GM23338 (cell line): ENCODE data around the gene IQSEC2. TPM values are rescaled to one million over a fixed set of nuclear protein-coding genes. Genes with fewer than 3 reads are reported as not detected.

Experiments used
- ATAC-seq: fragments of 200-7000 bp; cut with Tn5 transposase; 3 replicates; pipeline ENCODE4 v1.9.1; 2020
- DNase-seq: peaks from one replicate; pipeline ENCODE4 v3.0.0-alpha.2; 2015; ENCODE audit warnings: low spot score
- H2AFZ ChIP-seq: fragments of 200-600 bp; sonication (generic); 2 replicates; pipeline ENCODE4 v1.8.0; 2016; ENCODE audit warnings: antibody characterized with exemption, mild to moderate bottlenecking, moderate library complexity
- H3F3A ChIP-seq: fragments of 200-600 bp; sonication (generic); replicated peaks from 2 replicates; pipeline ENCODE4 v1.8.0; 2017; ENCODE audit warnings: antibody characterized with exemption, mixed run types, low read depth
- H3K27ac ChIP-seq: fragments of 200-600 bp; sonication (generic); 2 replicates; pipeline ENCODE4 v1.6.1; 2016; ENCODE audit warnings: low read depth
- H3K27me3 ChIP-seq: fragments of 200-600 bp; sonication (generic); 2 replicates; pipeline ENCODE4 v1.8.0; 2016; ENCODE audit warnings: mild to moderate bottlenecking, mixed run types, moderate library complexity; ENCODE audit not compliant: insufficient read depth
- H3K36me3 ChIP-seq: fragments of 200-600 bp; sonication (generic); 2 replicates; pipeline ENCODE4 v1.8.0; 2016; ENCODE audit warnings: mild to moderate bottlenecking; ENCODE audit not compliant: insufficient read depth
- H3K4me1 ChIP-seq: fragments of 200-600 bp; sonication (generic); 2 replicates; pipeline ENCODE4 v1.8.0; 2016; ENCODE audit warnings: mild to moderate bottlenecking, moderate library complexity; ENCODE audit not compliant: insufficient read depth
- H3K4me2 ChIP-seq: fragments of 200-600 bp; sonication (generic); 2 replicates; pipeline ENCODE4 v1.7.1; 2017; ENCODE audit warnings: mixed run types
- H3K4me3 ChIP-seq: fragments of 200-600 bp; sonication (generic); 2 replicates; pipeline ENCODE4 v1.6.1; 2016; ENCODE audit warnings: mixed run types
- H3K79me2 ChIP-seq: fragments of 200-600 bp; sonication (generic); replicated peaks from 2 replicates; pipeline ENCODE4 v1.8.0; 2017; ENCODE audit warnings: mild to moderate bottlenecking; ENCODE audit not compliant: insufficient read depth
- H3K9me2 ChIP-seq: fragments of 200-600 bp; sonication (generic); 2 replicates; pipeline ENCODE4 v1.8.0; 2017; ENCODE audit not compliant: insufficient read depth
- H4K20me1 ChIP-seq: fragments of 200-600 bp; sonication (generic); replicated peaks from 2 replicates; pipeline ENCODE4 v1.8.0; 2017; ENCODE audit warnings: mild to moderate bottlenecking; ENCODE audit not compliant: insufficient read depth
- H3K27ac Mint-ChIP-seq: 2 replicates; pipeline ENCODE4 v1.8.0; 2020; ENCODE audit warnings: inconsistent platforms, mild to moderate bottlenecking, moderate library complexity, mixed read lengths
- H3K27me3 Mint-ChIP-seq: 3 replicates; pipeline ENCODE4 v1.8.0; 2022; ENCODE audit warnings: low read depth, mild to moderate bottlenecking, moderate library complexity, mixed read lengths, inconsistent platforms; ENCODE audit not compliant: insufficient read depth, poor library complexity
- H3K36me3 Mint-ChIP-seq: 3 replicates; pipeline ENCODE4 v1.8.0; 2021; ENCODE audit warnings: low read depth, mild to moderate bottlenecking, inconsistent platforms, moderate library complexity, mixed read lengths
- H3K4me1 Mint-ChIP-seq: 3 replicates; pipeline ENCODE4 v1.8.0; 2020; ENCODE audit warnings: mild to moderate bottlenecking, inconsistent platforms, mixed read lengths
- H3K4me3 Mint-ChIP-seq: 3 replicates; pipeline ENCODE4 v1.8.0; 2021; ENCODE audit warnings: moderate library complexity, mild to moderate bottlenecking, inconsistent platforms, mixed read lengths
- H3K9me3 Mint-ChIP-seq: 3 replicates; pipeline ENCODE4 v1.8.0; 2020; ENCODE audit warnings: moderate library complexity, mild to moderate bottlenecking, inconsistent platforms, mixed read lengths
- CREB1 ChIP-seq: fragments of 250-450 bp; sonication (Bioruptor Pico); IDR thresholded peaks from 2 replicates; pipeline ENCODE4 v1.5.0; 2020; ENCODE audit warnings: low read depth, mild to moderate bottlenecking, moderate library complexity
- CTCF ChIP-seq, 2 experiments: fragments of 200-600 bp in 1 of 2; sonication (generic) in 1 of 2; conservative IDR thresholded peaks; 2 replicates each; pipeline versions ENCODE4 v1.5.1 to v1.6.1; 2016 to 2017; ENCODE audit warnings: antibody characterized with exemption in 2 of 2, low read depth in 2 of 2, mild to moderate bottlenecking in 2 of 2, moderate library complexity in 1 of 2
- ETS1 ChIP-seq: IDR thresholded peaks from 2 replicates; pipeline ENCODE4 v1.6.1; 2016; ENCODE audit warnings: antibody characterized with exemption
- EZH2 ChIP-seq: fragments of 200-600 bp; sonication (generic); IDR thresholded peaks from one replicate; pipeline ENCODE4 v1.8.0; 2017; ENCODE audit warnings: antibody characterized with exemption, mild to moderate bottlenecking, low read depth; ENCODE audit not compliant: unreplicated experiment
- EZH2phosphoT487 ChIP-seq: fragments of 200-600 bp; sonication (generic); IDR thresholded peaks from one replicate; pipeline ENCODE4 v1.8.1; 2018; ENCODE audit warnings: antibody characterized with exemption; ENCODE audit not compliant: unreplicated experiment
- JUNB ChIP-seq: IDR thresholded peaks from one replicate; pipeline ENCODE4 v1.6.1; 2016; ENCODE audit warnings: antibody characterized with exemption; ENCODE audit not compliant: unreplicated experiment
- NANOG ChIP-seq: IDR thresholded peaks from 2 replicates; pipeline ENCODE4 v1.6.1; 2016; ENCODE audit warnings: antibody characterized with exemption, borderline replicate concordance
- POLR2AphosphoS5 ChIP-seq: IDR thresholded peaks from 2 replicates; pipeline ENCODE4 v1.6.1; 2016; ENCODE audit warnings: antibody characterized with exemption, low read depth
- REST ChIP-seq: IDR thresholded peaks from one replicate; pipeline ENCODE4 v1.6.1; 2018; ENCODE audit warnings: antibody characterized with exemption; ENCODE audit not compliant: unreplicated experiment
- STAT1 ChIP-seq: IDR thresholded peaks from one replicate; pipeline ENCODE4 v1.6.1; 2016; ENCODE audit warnings: antibody characterized with exemption; ENCODE audit not compliant: unreplicated experiment
- ZNF114 ChIP-seq: fragments of 250-450 bp; sonication (Bioruptor Pico); IDR thresholded peaks from 2 replicates; pipeline ENCODE4 v1.5.0; 2020; ENCODE audit warnings: mild to moderate bottlenecking, moderate library complexity
- ZNF331 ChIP-seq: fragments of 250-450 bp; sonication (Bioruptor Pico); IDR thresholded peaks from 2 replicates; pipeline ENCODE4 v1.5.0; 2020; ENCODE audit warnings: low read depth, mild to moderate bottlenecking, moderate library complexity
- polyA plus RNA-seq: library from polyadenylated mRNA; unstranded; fragments of >200 nt; fragmentation: Nextera tagmentation; extraction: Ambion mirVana; gene quantifications from 2 replicates; pipeline ENCODE4 v1.2.1, GENCODE V29; 2016
- total RNA-seq: library from RNA; depleted of rRNA; stranded (reverse); fragments of >200 nt; shearing (Covaris generic); gene quantifications from 2 replicates; pipeline ENCODE4 v1.2.3, GENCODE V29; 2014
- TF ChIP-seq, protein P1 (sequence below): fragments of 250-450 bp; sonication (Bioruptor Pico); IDR thresholded peaks from 2 replicates; pipeline ENCODE4 v1.5.0; 2020; ENCODE audit warnings: mild to moderate bottlenecking, moderate library complexity

The IQSEC2 gene
- total and polyA plus RNA-seq, 2 experiments from 2014 or later, result 12.3 to 92.2 TPM

- Histone ChIP-seq H3K36me3 (no peaks in the 10 kb centered on the region), H3K27me3 (no peaks in the 10 kb centered on the region), H3K4me3 (no peak overlapping the region), H3K4me1 (peaks cover 3% of the 10 kb centered on the region; the same call in 1 of the 2 replicates), H3K79me2 (peaks cover 39% of the 10 kb centered on the region), H3F3A (no peaks in the 10 kb centered on the region), H3K9me2 (no peaks in the 10 kb centered on the region), H3K27ac (no peak overlapping the region), H4K20me1 (no peaks in the 10 kb centered on the region; the same call in 1 of the 2 replicates), H3K4me2 (no peak overlapping the region), H2AFZ (no peak overlapping the region)
- Mint-ChIP-seq H3K27ac (no peak overlapping the region), H3K4me1 (peaks cover 22% of the 10 kb centered on the region), H3K36me3 (no peaks in the 10 kb centered on the region), H3K9me3 (no peaks in the 10 kb centered on the region), H3K4me3 (no peak overlapping the region), H3K27me3 (peaks cover 3% of the 10 kb centered on the region)
- no peak for ATAC-seq
- DNase-seq, result no peak
- TF ChIP-seq JUNB (no peak), EZH2phosphoT487 (no peak), NANOG (no peak), ETS1 (no peak), CTCF (conservative IDR thresholded peaks at IDR 0.05; ENCODE audit: low read depth in 2 of 2) (no peak), ZNF114 (no peak), ZNF331 (CRISPR knock-in tag) (no peak), REST (no peak), POLR2AphosphoS5 (no peak), EZH2 (no peak), STAT1 (no peak), CREB1 (CRISPR knock-in tag) (no peak)
- TF ChIP-seq, protein P1, sequence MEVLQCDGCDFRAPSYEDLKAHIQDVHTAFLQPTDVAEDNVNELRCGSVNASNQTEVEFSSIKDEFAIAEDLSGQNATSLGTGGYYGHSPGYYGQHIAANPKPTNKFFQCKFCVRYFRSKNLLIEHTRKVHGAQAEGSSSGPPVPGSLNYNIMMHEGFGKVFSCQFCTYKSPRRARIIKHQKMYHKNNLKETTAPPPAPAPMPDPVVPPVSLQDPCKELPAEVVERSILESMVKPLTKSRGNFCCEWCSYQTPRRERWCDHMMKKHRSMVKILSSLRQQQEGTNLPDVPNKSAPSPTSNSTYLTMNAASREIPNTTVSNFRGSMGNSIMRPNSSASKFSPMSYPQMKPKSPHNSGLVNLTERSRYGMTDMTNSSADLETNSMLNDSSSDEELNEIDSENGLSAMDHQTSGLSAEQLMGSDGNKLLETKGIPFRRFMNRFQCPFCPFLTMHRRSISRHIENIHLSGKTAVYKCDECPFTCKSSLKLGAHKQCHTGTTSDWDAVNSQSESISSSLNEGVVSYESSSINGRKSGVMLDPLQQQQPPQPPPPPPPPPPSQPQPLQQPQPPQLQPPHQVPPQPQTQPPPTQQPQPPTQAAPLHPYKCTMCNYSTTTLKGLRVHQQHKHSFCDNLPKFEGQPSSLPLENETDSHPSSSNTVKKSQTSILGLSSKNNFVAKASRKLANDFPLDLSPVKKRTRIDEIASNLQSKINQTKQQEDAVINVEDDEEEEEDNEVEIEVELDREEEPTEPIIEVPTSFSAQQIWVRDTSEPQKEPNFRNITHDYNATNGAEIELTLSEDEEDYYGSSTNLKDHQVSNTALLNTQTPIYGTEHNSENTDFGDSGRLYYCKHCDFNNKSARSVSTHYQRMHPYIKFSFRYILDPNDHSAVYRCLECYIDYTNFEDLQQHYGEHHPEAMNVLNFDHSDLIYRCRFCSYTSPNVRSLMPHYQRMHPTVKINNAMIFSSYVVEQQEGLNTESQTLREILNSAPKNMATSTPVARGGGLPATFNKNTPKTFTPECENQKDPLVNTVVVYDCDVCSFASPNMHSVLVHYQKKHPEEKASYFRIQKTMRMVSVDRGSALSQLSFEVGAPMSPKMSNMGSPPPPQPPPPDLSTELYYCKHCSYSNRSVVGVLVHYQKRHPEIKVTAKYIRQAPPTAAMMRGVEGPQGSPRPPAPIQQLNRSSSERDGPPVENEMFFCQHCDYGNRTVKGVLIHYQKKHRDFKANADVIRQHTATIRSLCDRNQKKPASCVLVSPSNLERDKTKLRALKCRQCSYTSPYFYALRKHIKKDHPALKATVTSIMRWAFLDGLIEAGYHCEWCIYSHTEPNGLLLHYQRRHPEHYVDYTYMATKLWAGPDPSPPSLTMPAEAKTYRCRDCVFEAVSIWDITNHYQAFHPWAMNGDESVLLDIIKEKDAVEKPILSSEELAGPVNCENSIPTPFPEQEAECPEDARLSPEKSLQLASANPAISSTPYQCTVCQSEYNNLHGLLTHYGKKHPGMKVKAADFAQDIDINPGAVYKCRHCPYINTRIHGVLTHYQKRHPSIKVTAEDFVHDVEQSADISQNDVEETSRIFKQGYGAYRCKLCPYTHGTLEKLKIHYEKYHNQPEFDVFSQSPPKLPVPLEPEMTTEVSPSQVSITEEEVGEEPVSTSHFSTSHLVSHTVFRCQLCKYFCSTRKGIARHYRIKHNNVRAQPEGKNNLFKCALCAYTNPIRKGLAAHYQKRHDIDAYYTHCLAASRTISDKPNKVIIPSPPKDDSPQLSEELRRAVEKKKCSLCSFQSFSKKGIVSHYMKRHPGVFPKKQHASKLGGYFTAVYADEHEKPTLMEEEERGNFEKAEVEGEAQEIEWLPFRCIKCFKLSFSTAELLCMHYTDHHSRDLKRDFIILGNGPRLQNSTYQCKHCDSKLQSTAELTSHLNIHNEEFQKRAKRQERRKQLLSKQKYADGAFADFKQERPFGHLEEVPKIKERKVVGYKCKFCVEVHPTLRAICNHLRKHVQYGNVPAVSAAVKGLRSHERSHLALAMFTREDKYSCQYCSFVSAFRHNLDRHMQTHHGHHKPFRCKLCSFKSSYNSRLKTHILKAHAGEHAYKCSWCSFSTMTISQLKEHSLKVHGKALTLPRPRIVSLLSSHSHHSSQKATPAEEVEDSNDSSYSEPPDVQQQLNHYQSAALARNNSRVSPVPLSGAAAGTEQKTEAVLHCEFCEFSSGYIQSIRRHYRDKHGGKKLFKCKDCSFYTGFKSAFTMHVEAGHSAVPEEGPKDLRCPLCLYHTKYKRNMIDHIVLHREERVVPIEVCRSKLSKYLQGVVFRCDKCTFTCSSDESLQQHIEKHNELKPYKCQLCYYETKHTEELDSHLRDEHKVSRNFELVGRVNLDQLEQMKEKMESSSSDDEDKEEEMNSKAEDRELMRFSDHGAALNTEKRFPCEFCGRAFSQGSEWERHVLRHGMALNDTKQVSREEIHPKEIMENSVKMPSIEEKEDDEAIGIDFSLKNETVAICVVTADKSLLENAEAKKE, result no peak
These were observed 10.2 kb upstream of the IQSEC2 start for GRCh38 chrX:53291596-53291995.
